ENCODE results near the gene TMEM44.

The TMEM44 gene

GRCh38 chr3:194575484-194576210 is 57.6 kb downstream of the TMEM44 start:
- DNase-seq: no peak

GRCh38 chr3:194574639-194575483 is 58.4 kb downstream of the TMEM44 start:
- DNase-seq: no peak

- DNase-seq: peak; percentile 55
Observed at GRCh38 chr3:194573680-194574437, 59.4 kb downstream of the TMEM44 start.

- no peak for DNase-seq
Observed at GRCh38 chr3:194572944-194573491, 60.2 kb downstream of the TMEM44 start.

- no peak for DNase-seq
Observed at GRCh38 chr3:194572143-194572789, 61.0 kb downstream of the TMEM44 start.

GRCh38 chr3:194571491-194572142 is 61.6 kb downstream of the TMEM44 start:
- DNase-seq: no peak

- DNase-seq: no peak
Observed at GRCh38 chr3:194570898-194571297, 62.3 kb downstream of the TMEM44 start.

GRCh38 chr3:194570235-194570634 is 63.0 kb downstream of the TMEM44 start:
- DNase-seq: no peak

- no peak for DNase-seq
Observed at GRCh38 chr3:194569252-194569651, 64.0 kb downstream of the TMEM44 start.

- no peak for DNase-seq
Observed at GRCh38 chr3:194565597-194566190, 67.5 kb downstream of the TMEM44 start.

- DNase-seq: no peak
Observed at GRCh38 chr3:194562986-194563385, 70.2 kb downstream of the TMEM44 start.

GRCh38 chr3:194561306-194561974 is 71.8 kb downstream of the TMEM44 start:
- no peak for DNase-seq

- DNase-seq: no peak
Observed at GRCh38 chr3:194560047-194560446, 73.2 kb downstream of the TMEM44 start.

- no peak for DNase-seq
Observed at GRCh38 chr3:194559530-194559929, 73.7 kb downstream of the TMEM44 start.

GRCh38 chr3:194556086-194557056 is 76.8 kb downstream of the TMEM44 start:
- DNase-seq: no peak

- DNase-seq: no peak
Observed at GRCh38 chr3:194555175-194556062, 77.8 kb downstream of the TMEM44 start.

- DNase-seq: no peak
Observed at GRCh38 chr3:194554473-194555123, 78.6 kb downstream of the TMEM44 start.

- DNase-seq: no peak
Observed at GRCh38 chr3:194552327-194552949, 80.8 kb downstream of the TMEM44 start.

Measured in COR-L47 (cell line).